C4-2B (cell line): ENCODE measurements around the gene KCNA10.
A peak's percentile ranks its signal among the peaks of the same experiment; 100 is the strongest.

Experiments
- ZFX ChIP-seq: fragments of 450-650 bp; IDR thresholded peaks from 2 replicates; pipeline ENCODE4 v1.6.1; 2017
- TF ChIP-seq, protein P1 (sequence below): fragments of 450-650 bp; conservative IDR thresholded peaks from 2 replicates; pipeline ENCODE4 v1.5.1; 2017; ENCODE audit warnings: mild to moderate bottlenecking

DNA sequence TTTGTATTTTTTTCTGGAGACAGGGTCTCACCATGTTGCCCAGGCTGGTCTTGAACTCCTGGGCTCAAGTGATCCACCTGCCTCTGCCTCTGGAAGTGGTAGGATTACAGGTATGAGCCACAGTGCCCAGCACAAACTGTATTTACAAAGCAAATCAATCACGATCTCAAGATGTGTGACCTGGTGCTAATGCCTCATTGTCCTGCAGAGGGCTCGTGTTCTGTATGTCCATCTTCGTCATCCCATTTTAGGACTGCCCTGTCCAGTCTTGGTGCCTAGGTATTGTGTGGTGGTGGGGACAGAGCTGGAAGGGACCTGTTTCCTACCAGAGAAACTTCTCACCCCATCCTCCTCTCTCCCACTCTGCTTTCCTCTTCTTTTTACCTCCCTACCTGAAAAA is 47.8 kb downstream of the KCNA10 start:
- TF ChIP-seq, protein P1, sequence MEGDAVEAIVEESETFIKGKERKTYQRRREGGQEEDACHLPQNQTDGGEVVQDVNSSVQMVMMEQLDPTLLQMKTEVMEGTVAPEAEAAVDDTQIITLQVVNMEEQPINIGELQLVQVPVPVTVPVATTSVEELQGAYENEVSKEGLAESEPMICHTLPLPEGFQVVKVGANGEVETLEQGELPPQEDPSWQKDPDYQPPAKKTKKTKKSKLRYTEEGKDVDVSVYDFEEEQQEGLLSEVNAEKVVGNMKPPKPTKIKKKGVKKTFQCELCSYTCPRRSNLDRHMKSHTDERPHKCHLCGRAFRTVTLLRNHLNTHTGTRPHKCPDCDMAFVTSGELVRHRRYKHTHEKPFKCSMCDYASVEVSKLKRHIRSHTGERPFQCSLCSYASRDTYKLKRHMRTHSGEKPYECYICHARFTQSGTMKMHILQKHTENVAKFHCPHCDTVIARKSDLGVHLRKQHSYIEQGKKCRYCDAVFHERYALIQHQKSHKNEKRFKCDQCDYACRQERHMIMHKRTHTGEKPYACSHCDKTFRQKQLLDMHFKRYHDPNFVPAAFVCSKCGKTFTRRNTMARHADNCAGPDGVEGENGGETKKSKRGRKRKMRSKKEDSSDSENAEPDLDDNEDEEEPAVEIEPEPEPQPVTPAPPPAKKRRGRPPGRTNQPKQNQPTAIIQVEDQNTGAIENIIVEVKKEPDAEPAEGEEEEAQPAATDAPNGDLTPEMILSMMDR: peak; percentile 39
- no peak for TF ChIP-seq ZFX
